Measurements from ENCODE around the gene NDC80.

NDC80 gene

DNA sequence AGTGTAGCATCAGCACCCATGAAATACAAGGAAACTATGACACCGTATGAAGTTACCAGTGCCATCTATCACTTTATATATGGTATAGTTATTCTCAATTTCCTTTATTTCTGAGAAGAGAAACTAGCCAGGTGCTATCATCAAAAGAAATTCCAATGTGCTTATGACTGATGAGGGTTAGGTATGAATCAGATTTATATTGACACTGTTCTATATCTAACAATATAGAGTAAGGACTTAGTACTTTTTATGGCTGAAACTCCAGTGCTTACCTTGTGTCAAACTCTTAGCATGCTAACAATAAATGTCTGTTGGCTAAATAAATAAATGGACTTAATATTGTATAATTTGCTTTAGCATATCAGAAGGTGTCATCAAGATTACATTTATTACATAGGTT is 7.0 kb upstream of the NDC80 start:
- no peak for DNase-seq

DNA sequence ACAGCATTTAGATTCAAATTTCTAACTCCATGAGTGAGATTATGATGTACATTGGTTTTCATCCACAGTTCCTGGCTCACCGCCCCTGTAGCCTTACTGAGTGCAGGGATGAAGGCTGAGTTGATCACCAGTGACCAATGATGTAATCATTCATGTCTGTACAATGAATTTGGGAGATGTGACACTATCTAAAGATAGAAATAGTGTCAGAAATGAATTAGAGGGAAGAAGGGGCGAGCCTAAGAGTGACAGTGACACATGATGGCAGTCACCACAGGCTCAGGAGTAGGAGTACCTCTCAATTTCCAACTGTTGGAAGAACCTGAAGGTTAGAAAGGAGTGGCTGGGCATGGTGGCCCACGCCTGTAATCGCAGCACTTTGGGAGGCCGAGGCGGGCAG is 3.2 kb upstream of the NDC80 start:
- DNase-seq, result no peak

- DNase-seq, result no peak
These were observed 2.8 kb upstream of the NDC80 start for GRCh38 chr18:2568605-2569004.

DNA sequence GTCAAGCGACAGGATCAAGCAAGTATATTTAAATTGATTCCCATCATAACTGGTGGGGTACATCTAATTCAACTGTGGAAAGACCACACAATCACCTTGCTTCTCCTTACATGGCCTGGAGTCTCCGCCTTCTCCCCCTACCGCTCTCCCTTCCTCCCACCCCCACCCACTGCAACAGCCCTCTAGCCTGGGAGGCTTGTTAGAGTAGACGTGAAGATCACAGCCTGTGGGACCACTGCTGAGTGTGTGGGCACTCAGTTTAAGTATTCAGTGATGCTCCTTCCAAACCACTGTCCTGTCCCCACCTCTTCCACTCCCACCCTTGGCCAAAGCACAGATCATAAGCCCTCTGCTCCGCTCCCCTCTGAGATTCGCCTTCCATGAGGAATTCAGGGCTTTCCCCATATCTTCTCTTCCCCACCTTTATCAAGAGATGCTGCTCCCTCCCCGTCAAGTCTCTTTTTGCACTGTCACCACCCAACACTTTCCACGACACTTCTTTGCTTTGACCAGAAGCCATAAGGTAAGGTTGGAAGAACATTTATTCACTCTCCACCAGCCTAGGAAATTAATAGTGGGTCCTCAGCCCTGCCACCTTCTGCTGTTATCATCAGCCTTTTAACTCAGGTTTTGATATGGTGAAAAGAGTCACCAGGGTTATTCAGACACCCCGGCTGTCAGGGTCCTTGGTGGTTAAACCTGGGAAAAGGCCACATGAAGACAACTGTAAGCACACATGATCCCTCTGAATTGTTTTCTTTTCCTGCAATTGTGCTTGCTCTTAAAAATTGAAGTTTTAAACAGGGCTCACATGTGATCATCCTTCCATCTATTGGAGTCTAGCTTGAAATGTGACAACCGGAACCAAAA is 1.8 kb upstream of the NDC80 start:
- DNase-seq, result no peak

DNA sequence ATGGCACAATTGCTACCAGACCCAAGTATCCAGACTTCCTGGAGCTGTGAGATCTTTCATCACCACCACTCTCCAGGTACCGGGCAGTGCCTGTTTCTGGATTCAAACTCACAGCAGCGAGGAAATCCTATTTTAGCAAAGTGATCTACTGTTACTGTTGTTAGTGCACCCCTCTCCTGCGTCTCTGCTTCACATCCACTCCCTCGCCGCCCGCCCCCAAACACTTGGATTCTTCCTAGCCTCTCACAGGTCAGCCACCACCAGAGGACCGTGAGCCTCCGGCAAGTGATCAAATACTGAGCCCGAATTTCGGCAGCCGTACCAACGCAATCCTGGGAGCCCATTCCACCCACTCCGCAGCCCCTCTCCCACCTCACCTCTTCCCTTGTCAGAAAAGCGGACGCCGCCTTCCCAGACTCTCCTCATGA is 571 bp upstream of the NDC80 start:
- peak; percentile 39 for DNase-seq

- no peak for DNase-seq
These were observed 813 bp downstream of the NDC80 start for GRCh38 chr18:2572171-2572569.

GRCh38 chr18:2572892-2573291 is 1.5 kb downstream of the NDC80 start:
- DNase-seq, result no peak

- no peak for DNase-seq
These were observed 2.1 kb downstream of the NDC80 start for GRCh38 chr18:2573408-2573807.

- no peak for DNase-seq
These were observed 16.4 kb downstream of the NDC80 start for GRCh38 chr18:2587788-2588187.

GRCh38 chr18:2588666-2589344 is 17.4 kb downstream of the NDC80 start:
- no peak for DNase-seq

DNA sequence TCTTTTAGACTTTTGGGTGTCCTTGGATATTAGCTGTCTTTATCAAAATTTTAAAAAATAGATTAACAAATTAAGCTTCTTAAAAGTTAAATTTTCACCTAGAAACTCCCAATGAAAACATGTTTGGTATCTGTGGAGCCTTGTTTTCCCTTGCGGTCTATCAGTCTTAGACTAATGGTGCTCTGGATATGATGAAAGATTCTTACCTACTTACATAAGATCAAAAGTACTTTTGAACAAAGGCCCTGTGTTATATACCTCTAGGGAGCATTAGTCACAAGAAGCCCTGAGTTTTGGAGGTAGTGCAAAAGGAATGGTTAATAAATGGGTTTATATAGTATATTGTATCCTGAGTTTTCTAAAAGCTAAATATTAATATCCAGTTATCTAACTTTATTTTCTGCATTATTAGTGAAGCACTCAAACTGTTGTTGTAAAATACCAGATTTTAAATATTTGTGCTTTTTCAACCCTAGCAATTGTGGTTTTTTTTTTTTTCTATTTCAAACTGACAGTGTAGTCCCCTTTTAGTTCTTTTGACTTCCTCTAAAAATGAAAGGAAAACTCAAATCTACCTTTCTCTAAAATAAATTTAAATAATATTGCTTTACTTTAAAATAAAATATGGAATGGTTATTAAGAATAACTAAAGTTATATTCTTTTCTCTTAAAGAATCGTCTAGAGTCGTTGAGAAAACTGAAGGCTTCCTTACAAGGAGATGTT is 18.1 kb downstream of the NDC80 start:
- DNase-seq, result no peak

GRCh38 chr18:2590303-2590702 is 18.9 kb downstream of the NDC80 start:
- no peak for DNase-seq

- no peak for DNase-seq
These were observed 26.3 kb downstream of the NDC80 start for GRCh38 chr18:2597639-2598038.

- DNase-seq, result no peak
These were observed 31.5 kb downstream of the NDC80 start for GRCh38 chr18:2602844-2603243.

DNA sequence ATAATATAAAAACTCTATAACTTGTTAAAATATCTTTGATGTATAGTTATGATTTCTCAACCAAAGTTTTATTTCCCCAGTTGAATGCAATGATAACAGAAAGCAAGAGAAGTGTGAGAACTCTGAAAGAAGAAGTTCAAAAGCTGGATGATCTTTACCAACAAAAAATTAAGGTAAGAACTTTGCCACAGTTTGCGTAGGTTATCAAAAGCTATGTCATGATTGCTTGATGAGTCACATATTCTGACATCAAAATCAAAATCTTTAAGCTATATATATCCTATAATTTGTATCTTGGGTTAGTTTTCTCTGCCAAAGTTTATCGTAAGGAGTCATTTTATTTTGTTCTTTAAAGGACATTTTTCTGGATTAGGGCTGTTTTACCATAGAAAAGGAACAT is 35.0 kb downstream of the NDC80 start:
- no peak for DNase-seq

DNA sequence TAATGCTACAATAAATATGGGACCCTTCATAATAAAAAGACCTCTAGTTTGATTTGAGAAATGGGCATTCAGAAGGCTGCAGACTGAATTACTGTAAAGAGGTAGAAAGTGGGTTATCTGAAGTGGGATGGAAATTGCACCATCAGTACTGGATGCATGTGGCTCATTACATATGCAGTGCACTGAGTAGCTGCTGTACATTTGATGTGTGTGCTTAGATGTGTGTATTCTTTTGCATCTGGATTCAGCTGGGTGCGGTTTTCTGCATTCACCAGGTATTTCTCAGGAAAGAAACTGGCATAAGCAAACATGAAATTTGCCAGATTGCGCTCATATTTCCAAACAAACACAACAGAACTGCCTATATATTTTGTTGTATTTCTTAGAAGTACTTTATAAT is 38.2 kb downstream of the NDC80 start:
- DNase-seq, result no peak

DNA sequence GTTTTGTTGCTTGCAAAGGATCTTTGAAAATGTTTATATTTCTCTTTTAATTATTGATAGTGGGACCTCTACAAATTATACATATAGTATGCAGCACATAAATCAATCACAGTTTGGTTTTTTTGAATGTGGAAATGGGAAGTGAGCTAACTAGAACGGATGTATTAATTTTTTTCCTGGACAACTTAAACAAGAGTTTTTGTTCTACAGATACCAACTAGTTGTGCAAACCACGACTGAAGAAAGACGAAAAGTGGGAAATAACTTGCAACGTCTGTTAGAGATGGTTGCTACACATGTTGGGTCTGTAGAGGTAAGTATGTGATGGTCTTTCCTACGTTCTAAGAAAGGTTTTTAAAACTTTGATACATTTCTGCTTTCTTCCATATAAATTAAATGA is 39.2 kb downstream of the NDC80 start:
- DNase-seq, result no peak

GRCh38 chr18:2612996-2613395 is 41.6 kb downstream of the NDC80 start:
- no peak for DNase-seq

DNA sequence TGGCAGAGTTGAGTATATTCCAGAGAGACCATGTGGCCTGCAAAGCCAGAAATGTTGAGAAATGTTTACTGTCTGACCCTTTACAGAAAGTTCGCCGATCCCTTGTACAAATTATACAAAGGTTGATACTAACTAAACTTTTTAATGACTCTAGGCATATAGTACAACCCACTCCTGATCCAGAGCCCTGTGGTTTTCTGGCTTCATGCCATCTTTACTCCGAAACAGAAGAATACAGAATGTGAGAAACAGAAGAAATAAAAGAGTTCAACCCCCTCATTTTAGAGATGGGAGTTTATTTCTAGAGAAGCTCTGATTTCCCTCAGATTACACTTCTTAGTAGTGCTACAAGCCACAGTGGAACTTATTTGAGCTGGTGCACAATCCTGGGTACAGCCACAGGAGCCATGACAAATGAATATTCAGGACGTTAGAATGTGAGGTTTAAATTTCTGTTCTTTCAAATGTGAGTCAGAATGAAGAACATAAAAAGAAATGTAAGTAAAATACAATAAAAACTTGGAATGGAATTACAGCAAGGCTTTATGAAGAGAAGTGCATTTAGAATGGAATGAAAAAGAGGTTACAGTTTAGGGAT is 46.1 kb downstream of the NDC80 start:
- DNase-seq, result no peak

DNA sequence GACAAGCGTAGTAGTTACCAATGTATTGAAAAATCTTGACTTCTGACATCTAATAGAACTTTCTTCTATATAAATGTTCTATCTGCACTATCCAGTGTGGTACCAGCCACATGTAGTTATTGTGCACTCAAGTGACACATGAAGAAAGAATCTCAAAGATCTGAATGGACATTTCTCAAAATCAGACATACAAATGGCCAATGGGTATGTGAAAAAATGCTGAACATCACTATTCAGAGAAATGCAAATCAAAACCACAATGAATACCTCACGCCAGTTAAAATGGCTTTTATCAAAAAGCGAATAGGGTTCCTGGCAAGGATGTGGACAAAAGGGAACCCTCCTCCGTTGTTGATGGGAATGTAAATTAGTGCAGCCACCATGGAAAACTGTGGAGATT is 46.7 kb downstream of the NDC80 start:
- no peak for DNase-seq

DNA sequence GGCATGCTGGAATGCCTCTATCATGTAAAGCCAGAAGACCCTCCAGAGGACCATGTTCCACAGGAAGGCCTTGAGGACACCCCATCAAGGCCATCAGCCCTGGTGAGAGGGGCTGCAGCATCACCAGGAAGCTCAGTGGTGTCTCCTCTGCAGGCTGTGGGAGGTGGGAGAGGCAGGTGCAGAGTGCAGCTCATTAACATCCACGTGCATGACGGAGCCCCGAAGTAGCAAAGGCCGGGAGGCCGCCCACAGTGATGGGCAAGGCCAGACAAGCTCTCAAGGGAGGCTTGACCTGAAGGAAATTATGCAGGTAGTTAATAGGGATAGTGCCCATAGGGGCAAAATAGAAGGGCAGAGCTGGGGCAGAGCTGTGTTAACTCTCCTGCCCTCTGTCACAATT is 53.9 kb downstream of the NDC80 start:
- DNase-seq, result no peak

GRCh38 chr18:2627821-2628276 is 56.5 kb downstream of the NDC80 start:
- DNase-seq, result no peak

DNA sequence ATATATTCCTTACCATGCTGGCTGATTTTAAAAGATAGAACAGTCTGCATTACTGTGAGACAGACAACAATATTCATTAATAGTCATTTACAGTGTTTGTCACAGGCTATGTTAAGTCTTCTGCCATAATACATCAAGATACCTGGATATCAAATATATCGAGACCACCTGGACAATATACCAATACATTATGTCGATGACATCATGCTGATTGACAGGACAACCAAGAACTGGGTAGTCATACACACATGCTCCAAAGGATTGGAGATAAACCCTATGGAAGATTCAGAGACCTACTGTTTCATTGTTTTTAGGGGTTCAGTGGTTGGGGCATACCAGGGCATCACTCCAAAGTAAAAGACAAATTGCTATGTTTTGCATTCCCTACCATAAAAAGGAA is 57.6 kb downstream of the NDC80 start:
- no peak for DNase-seq

Data from 8988T (cell line).